MG63 (cell line): ENCODE results near the gene PRTG. TPM values are rescaled to one million over a fixed set of nuclear protein-coding genes. Genes with fewer than 3 reads are reported as not detected.
"Not testable (repeated sequence)": the region's sequence is repeated elsewhere in the genome, so short reads cannot be mapped to it uniquely, and the experiment has no call there.

Experiments used
- DNase-seq: peaks from one replicate; pipeline ENCODE4 v3.0.0-alpha.2; 2020
- H3K27me3 ChIP-seq: fragments of 250-450 bp; sonication (Bioruptor Pico); 2 replicates; pipeline ENCODE4 v1.5.1; 2020; ENCODE audit warnings: mild to moderate bottlenecking, moderate library complexity
- H3K36me3 ChIP-seq: fragments of 250-450 bp; sonication (Bioruptor Pico); 2 replicates; pipeline ENCODE4 v1.5.1; 2020; ENCODE audit warnings: mild to moderate bottlenecking, moderate library complexity
- H3K4me3 ChIP-seq: fragments of 250-450 bp; sonication (Bioruptor Pico); 2 replicates; pipeline ENCODE4 v1.5.1; 2020; ENCODE audit warnings: mild to moderate bottlenecking, moderate library complexity
- H3K9me3 ChIP-seq: fragments of 250-450 bp; sonication (Bioruptor Pico); 2 replicates; pipeline ENCODE4 v1.5.1; 2020; ENCODE audit warnings: mild to moderate bottlenecking, moderate library complexity
- total RNA-seq: library from RNA; depleted of rRNA; stranded (reverse); fragments of >200 nt; shearing (Covaris generic); gene quantifications from 2 replicates; pipeline ENCODE4 v1.2.3, GENCODE V29; 2014; ENCODE audit warnings: low replicate concordance

The PRTG gene
- total RNA-seq, 1 experiment from 2014 or later = 2.9 TPM

DNA sequence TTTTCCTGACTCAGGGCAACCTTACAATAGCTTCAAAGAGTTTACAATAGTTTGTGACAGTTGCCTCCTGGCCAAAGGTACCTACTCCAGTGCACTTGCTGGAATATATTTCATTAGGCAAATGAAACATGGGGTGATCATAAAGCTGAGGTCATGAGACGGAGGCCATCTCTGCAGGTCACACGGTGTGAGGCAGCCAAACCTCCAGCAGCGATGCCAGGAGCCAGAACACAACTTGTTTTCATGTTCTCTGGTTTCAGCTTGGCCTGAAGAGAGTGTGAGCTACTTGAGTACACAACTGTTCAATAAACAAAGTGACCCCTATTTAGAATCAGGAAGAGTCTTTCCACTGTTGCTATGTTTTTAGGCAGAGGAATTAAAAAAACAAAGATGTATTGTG is 112.1 kb downstream of the PRTG start:
- H3K36me3 ChIP-seq = no peaks in the 10 kb centered on the region
- DNase-seq = no peak
- no peaks in the 10 kb centered on the region for H3K9me3 ChIP-seq
- no peak overlapping the region for H3K4me3 ChIP-seq
- no peaks in the 10 kb centered on the region for H3K27me3 ChIP-seq

DNA sequence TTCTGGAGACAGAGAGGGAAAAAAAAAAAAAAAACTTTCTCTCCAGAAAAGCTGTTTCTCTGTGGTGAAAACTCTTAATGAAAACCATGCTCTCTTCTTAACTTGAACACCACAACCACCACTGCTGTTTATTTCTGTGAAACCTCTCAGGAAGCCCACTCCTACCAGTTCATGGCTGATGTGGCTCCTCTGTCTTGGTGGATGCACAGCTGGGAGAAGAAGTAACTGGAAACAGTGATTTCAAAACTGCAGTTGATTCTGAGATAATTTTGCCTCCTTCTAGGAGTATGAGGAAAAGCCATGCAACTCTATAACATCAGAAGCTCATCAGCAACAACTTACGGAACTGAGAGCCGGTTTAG is 114.6 kb downstream of the PRTG start:
- Histone ChIP-seq H3K4me3 (no peak overlapping the region), H3K9me3 (no peaks in the 10 kb centered on the region), H3K36me3 (no peaks in the 10 kb centered on the region), H3K27me3 (no peaks in the 10 kb centered on the region)
- DNase-seq = no peak

DNA sequence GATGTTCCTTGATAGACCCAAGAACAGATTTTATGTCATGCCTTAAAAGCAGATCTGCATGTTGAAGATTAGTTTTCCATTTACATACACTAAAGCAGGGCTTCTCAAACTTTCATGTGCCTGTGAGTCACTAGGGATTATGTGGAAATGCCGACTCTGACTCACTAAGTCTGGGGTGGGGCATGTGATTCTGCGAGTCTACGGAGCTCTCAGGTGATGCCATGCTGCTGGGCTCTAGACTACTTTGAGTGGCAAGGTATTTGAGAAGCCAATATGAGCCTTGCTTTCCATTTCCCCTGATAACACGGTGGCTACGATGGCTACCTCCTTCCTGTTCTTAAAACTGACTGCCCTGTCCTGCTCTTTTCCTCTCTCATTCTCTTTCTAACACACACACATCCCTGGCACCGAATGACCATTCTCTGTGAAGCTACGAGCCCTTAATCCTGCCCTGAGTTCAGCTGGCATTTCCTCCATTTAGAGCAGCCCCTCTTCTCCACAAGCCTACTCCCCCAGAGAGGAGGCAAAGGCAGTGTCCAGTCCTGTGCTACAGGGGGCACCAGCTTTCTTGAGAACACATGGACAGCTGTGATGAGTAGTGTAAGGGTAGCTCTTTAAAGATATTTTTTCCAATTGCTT is 115.1 kb downstream of the PRTG start:
- no peaks in the 10 kb centered on the region for H3K36me3 ChIP-seq
- H3K27me3 ChIP-seq = no peaks in the 10 kb centered on the region
- H3K4me3 ChIP-seq = 0 out of 2 replicates have a peak overlapping the region, but pooled peaks have one; percentile 1
- no peaks in the 10 kb centered on the region for H3K9me3 ChIP-seq
- peak; percentile 83 for DNase-seq

DNA sequence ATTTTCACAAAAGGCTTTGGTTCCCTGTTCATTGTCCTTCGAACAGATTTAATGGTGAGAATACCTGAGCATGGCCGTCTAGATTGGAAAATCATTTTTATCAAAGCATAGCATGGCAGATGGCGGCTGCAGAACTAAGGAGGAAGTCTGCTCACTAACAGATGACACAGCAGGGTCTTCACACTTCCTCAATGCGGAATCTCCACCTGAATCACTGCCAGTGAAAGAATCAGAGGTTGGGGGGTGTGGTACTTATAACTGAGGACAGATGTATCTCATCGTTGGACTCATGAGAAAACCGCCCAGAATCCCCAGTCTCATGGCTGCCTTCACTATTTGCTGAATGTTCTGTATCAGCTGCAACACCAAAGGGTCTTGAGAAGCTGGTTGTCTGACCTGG is 123.2 kb downstream of the PRTG start:
- DNase-seq = no peak
- no peak overlapping the region for H3K4me3 ChIP-seq
- no peaks in the 10 kb centered on the region for H3K9me3 ChIP-seq
- no peaks in the 10 kb centered on the region for H3K36me3 ChIP-seq
- no peaks in the 10 kb centered on the region for H3K27me3 ChIP-seq

DNA sequence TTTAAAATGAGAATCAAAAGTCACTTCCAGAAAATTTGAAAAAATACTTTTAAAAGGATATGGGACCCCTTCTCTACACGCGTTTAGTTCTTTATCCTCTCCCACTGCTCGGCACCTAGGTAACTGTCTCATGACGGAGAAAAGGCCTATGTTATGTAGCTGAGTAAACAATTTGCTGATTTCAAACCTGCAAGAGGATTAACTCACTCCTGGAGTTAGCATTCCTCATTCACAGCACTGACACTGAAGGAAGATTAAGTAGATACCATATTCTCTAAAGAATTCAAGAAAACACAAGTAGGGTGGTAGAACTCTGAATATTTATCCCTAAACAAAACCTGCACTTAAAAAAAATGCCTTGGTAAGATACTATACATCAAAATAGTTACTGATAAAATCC is 124.6 kb downstream of the PRTG start:
- no peak for DNase-seq
- Histone ChIP-seq H3K27me3 (no peaks in the 10 kb centered on the region), H3K36me3 (no peaks in the 10 kb centered on the region), H3K4me3 (no peak overlapping the region), H3K9me3 (no peaks in the 10 kb centered on the region)

DNA sequence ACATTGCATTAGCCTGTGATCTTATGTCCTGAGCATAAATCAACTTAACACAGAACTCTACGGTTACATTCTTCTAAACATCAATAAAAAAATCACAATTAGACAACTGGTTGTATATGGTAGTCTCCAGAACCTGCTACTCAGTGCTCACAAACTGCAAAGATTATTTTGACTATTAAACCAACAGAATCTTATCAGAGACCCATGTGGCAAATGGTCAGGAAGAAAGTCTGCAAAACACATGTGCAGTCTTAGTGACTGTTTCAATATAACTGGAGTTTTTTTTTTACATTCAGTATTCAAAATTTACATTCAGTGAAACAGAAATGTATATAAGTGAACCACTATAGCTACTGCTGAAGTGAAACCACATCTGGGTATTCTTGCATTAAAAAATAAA is 127.5 kb downstream of the PRTG start:
- no peak for DNase-seq
- Histone ChIP-seq H3K4me3 (no peak overlapping the region), H3K9me3 (no peaks in the 10 kb centered on the region), H3K36me3 (no peaks in the 10 kb centered on the region), H3K27me3 (no peaks in the 10 kb centered on the region)

DNA sequence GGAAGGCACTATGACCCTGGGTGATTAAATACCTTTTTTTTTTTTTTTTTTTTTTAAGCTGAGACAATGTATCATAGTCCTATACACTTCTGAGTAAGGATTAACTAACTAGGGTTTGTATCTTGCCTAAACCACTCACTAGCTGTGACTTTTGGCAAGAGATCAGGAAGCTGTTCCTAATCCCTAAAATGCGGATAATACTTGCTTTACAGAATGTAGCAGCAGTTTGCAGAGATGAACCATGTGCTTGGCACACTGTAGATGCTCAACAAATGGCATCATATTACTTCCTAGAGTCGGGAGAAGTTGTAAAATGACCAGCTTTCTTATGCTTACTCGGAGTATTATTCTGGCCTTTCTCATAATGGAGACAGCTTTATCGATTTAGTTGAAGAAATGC is 129.2 kb downstream of the PRTG start:
- Histone ChIP-seq H3K9me3 (no peaks in the 10 kb centered on the region), H3K36me3 (no peaks in the 10 kb centered on the region), H3K27me3 (no peaks in the 10 kb centered on the region), H3K4me3 (no peak overlapping the region)
- DNase-seq = no peak

DNA sequence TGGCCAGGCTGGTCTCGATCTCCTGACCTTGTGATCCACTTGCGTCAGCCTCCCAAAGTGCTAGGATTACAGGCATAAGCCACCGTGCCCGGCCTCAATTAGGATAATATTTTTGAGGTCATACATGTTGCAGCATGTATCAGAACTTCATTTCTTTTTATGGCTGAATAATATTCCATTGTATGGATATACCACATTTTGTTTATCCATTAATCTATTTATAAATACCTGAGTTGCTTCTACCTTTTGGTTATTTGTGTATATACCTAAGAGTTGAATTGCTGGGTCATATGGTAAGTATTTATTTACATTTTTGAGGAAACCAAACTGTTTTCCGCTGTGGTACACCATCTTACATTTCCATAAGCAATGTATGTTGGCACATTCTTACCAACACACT is 136.7 kb downstream of the PRTG start:
- H3K36me3 ChIP-seq = no peaks in the 10 kb centered on the region
- H3K27me3 ChIP-seq = no peaks in the 10 kb centered on the region
- DNase-seq = no peak
- H3K4me3 ChIP-seq = no peak overlapping the region
- H3K9me3 ChIP-seq = no peaks in the 10 kb centered on the region

DNA sequence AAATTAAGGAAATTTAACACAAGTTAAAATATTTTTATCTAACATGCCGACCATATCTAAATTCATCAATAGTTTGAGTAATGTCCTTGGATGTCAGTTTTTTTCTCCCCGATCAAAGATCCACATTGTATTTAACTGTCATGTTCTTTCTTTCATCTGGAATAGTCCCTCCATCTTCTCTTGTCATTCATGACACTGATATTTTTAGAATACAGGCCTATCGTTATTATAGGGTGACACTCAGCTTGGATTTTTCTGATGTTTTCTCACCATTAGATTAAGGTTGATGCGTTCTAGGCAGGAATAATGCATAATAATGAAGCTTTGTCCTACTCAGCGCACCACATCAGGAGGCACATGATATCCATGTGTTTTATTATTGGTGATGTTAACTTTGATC is 141.6 kb downstream of the PRTG start:
- no peaks in the 10 kb centered on the region for H3K27me3 ChIP-seq
- H3K9me3 ChIP-seq = no peaks in the 10 kb centered on the region
- H3K4me3 ChIP-seq = no peak overlapping the region
- H3K36me3 ChIP-seq = no peaks in the 10 kb centered on the region
- no peak for DNase-seq

DNA sequence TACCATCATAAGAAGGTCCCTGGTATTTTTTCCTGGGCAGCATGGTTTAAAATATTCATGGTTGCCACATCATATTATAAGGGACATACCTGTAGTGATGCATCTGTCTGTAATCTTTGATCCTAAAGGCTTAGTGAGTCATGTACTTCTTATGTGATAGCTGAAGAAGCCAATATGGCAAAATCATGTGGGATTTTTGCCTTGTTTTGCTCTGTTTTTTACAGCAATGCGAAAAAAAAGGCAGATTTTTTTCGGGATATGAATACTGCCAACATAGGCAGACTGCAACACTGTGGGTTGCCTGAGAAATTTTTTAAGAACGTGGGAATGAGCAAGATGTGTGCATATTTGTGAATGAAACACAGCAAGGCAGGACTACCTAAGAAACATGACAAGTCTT is 143.5 kb downstream of the PRTG start:
- no peak for DNase-seq
- Histone ChIP-seq H3K4me3 (no peak overlapping the region), H3K36me3 (no peaks in the 10 kb centered on the region)

DNA sequence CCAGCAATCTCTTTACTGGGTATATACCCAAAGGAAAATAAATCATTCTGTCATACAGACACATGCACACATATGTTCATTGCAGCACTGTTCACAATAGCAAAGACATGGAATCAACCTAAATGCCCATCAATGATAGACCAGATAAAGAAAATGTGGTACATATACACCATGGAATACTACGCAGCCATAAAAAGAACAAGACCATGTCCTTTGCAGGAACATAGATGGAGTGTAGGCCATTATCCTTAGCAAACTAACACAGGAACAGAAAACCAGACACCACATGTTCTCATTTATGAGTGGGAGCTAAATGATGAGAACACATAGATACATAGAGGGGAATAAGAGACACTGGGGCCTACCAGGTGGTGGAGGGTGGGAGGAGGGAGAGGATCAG is 149.9 kb downstream of the PRTG start:
- not testable (repeated sequence) for H3K9me3 ChIP-seq, H3K36me3 ChIP-seq, H3K27me3 ChIP-seq, DNase-seq, H3K4me3 ChIP-seq

More for the DNA sequence above, 143.5 kb downstream of the PRTG start:
- no peaks in the 10 kb centered on the region for H3K27me3 ChIP-seq
- H3K9me3 ChIP-seq = no peaks in the 10 kb centered on the region

DNA sequence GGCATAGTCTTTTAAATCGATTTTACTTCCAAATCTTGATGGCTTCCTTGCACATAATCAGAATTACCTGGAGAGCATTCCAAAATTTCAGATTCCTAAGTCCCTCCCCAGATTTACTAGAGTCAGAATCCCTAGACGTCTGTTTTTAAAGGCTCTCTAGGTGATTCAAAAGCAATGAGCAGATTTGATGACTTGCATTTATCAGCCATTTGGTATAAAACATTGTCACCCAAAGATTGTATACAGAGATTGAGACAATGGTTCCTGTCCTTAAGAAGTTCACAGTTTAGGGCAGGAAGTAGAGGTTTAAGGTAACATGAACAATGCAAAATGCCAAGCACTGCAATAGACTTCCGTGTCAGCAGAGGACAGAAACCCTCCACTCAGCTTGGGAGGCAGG is 152.2 kb downstream of the PRTG start:
- H3K9me3 ChIP-seq = no peaks in the 10 kb centered on the region
- no peaks in the 10 kb centered on the region for H3K27me3 ChIP-seq
- H3K4me3 ChIP-seq = no peak overlapping the region
- DNase-seq = no peak
- H3K36me3 ChIP-seq = no peaks in the 10 kb centered on the region

DNA sequence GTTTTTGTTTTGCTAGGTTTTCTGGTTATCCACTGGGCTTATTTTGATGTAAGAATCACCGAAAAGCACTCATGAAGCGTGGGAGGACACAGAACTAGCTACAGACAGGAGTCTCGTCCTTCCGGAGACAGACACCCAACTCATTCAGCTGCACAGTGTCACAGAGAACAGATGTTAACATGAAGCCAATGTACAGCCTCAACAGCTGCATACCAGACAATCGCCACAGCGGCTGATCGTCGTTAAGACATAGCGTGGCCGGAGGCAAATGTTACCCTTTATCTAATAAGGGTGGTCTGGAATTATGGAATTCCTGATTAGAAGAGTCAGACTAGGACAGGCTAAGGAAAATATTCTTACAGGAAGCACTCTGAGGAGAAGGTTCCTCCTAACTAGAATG is 153.7 kb downstream of the PRTG start:
- Histone ChIP-seq H3K27me3 (no peaks in the 10 kb centered on the region), H3K9me3 (no peaks in the 10 kb centered on the region), H3K4me3 (peak overlapping the region; percentile 55; the same call in 1 of the 2 replicates), H3K36me3 (peaks cover 3% of the 10 kb centered on the region; the same call in 1 of the 2 replicates)
- DNase-seq = no peak

DNA sequence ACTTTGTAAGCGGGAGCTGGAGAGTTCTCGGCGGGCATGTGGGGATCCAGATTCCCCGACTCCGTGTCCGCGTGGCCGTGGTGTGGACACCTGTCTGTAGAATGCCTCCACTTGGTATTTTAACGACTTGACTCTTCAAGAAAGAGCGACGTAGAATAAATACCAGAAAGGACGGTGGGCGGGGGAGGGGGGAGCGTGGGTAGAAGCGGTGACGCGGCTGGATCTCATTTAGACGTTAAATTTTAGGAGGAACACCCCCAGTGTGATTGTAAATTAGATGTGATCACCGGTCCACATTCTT is 154.2 kb downstream of the PRTG start:
- no peak for DNase-seq
- Histone ChIP-seq H3K36me3 (peaks cover 3% of the 10 kb centered on the region; the same call in 1 of the 2 replicates), H3K9me3 (no peaks in the 10 kb centered on the region), H3K27me3 (no peaks in the 10 kb centered on the region), H3K4me3 (peak overlapping the region; percentile 55)

DNA sequence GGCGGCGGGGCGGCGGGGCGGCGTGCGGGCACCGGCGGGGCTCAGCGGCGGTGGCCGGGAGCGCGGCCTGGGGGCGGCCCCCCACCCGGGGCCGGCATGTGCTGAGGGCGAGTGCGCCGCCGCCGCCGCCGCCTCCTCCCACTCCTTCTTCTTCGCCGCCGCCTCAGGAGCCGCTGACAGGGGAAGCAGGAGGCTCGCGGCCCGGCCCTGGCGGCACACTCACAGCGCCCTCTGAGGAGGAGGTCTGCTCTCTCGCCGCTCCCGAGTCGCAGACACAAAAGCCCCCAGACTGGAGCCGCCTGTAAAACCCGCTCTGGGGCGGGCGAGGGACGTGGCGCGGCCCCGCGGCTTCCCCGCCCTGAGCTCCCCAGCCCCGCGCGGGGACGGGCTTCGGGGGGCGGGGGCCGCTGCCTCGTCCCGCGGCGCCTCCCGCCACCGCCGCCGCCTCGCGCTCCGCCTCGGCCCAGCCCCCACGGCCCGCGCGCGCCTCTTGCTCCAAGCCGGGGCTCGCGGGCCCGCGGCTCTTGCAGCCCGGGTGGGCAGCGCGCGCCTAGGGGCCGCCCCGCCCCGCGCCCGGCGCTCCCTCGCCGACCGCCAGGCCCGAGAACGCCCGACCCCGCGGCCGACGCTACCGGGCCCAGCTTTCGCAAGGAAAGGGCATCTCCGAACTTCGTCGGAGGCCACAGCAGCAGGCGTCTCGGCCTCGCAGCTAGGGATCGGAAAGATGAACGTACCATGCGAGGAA is 154.7 kb downstream of the PRTG start, which contains the start of gene PYGO1:
Gene PYGO1, minus strand, starts transcription at position 276 of the 745 bp plus-strand sequence. CDS start 462 bp downstream, outside the sequence.
- peak; percentile 71 for DNase-seq
- Histone ChIP-seq H3K27me3 (no peaks in the 10 kb centered on the region), H3K9me3 (no peaks in the 10 kb centered on the region), H3K36me3 (peaks cover 3% of the 10 kb centered on the region; the same call in 1 of the 2 replicates), H3K4me3 (peak within 1 kb of the TSS; percentile 73)

DNA sequence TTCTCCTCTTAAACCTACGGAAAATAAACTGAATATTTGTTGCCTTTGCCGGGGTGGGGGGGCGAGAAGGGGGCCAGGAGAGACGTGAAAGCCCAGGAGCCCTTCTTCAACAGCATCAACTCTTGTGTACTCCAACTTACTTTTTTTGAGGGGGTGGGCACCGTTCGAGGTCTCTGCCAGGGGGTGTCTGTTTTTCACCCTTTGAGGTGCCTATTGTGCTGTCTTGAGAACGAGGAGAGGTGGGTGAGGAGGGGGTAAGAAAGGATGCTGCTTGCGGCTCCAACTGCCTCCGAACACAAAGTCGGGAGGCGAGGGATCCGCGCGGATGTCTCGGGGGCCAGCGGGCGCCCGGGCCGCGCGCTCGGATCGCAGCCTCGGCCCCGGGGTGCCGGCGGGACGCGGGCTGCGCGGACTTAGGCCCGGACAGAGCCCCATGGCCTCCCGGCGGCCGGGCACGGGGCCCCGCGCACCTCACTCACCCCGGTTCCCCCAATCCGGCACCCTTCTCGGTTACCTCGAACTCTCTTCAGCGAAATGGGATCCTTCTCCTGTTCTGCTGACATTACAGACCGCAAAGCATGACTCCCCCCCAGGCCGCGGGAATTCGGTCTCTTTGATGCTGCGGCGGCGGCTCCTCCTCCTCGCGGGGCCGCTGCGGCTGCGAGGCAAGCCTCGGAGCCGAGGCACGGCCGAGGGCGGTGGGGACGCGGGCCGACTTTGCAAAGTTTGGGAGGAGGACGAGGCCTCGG is 155.5 kb downstream of the PRTG start:
- Histone ChIP-seq H3K27me3 (no peaks in the 10 kb centered on the region), H3K4me3 (peak overlapping the region; percentile 73), H3K9me3 (no peaks in the 10 kb centered on the region), H3K36me3 (peaks cover 3% of the 10 kb centered on the region; the same call in 1 of the 2 replicates)
- DNase-seq = peak; percentile 53

DNA sequence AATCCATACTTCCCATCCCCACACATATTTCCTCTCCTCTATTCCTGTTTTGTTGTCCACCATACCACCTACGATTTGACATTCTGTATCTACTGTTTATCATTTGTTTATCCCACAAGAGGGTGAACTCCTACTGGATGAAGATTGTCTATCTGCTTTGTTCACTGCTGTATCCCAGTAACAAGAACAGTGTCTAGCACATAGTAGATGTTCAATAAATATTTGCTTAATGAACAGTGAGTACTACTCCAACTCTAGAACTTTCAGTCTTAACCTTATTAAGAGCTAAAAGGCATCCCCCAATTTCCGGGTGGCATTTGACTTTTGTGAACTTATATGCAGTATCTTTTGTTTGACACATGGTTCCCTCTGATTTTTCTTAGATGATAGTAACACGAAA is 156.1 kb downstream of the PRTG start:
- H3K36me3 ChIP-seq = peaks cover 3% of the 10 kb centered on the region; the same call in 1 of the 2 replicates
- no peaks in the 10 kb centered on the region for H3K27me3 ChIP-seq
- H3K9me3 ChIP-seq = no peaks in the 10 kb centered on the region
- peak overlapping the region; percentile 73 for H3K4me3 ChIP-seq
- no peak for DNase-seq
